Measurements from ENCODE around the gene ZNF653.
"Not testable (repeated sequence)": the region's sequence is repeated elsewhere in the genome, so short reads cannot be mapped to it uniquely, and the experiment has no call there.

DNA sequence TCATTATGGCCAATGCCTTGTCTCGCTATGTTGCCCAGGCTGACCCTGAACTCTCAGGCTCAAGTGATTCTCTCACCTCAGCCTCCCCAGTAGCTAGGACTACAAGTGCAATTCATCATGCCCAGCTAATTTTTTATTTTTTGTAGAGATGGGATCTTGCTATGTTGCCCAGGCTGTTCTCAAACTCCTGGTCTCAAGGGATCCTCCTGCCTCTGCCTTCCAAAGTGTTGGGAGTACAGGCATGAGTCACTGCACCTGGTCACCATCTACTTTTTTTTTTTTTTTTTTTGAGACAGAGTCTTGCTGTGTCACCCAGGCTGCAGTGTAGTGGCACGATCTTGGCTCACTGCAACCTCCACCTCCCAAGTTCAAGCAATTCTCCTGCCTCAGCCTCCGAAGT is 30.3 kb downstream of the ZNF653 start:
- TF ChIP-seq, protein P1, sequence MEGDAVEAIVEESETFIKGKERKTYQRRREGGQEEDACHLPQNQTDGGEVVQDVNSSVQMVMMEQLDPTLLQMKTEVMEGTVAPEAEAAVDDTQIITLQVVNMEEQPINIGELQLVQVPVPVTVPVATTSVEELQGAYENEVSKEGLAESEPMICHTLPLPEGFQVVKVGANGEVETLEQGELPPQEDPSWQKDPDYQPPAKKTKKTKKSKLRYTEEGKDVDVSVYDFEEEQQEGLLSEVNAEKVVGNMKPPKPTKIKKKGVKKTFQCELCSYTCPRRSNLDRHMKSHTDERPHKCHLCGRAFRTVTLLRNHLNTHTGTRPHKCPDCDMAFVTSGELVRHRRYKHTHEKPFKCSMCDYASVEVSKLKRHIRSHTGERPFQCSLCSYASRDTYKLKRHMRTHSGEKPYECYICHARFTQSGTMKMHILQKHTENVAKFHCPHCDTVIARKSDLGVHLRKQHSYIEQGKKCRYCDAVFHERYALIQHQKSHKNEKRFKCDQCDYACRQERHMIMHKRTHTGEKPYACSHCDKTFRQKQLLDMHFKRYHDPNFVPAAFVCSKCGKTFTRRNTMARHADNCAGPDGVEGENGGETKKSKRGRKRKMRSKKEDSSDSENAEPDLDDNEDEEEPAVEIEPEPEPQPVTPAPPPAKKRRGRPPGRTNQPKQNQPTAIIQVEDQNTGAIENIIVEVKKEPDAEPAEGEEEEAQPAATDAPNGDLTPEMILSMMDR (IDR thresholded peaks at IDR 0.05) = not testable (repeated sequence)
- TF ChIP-seq EZH2 (IDR thresholded peaks at IDR 0.05; ENCODE audit: borderline replicate concordance, insufficient read depth, low read depth, low read length, poor library complexity, severe bottlenecking) = not testable (repeated sequence)
